ENCODE measurements around the gene MOGAT1. TPM values are rescaled to one million over a fixed set of nuclear protein-coding genes. Genes with fewer than 3 reads are reported as not detected.

MOGAT1 gene
- total and polyA plus RNA-seq, 2 of the 13 experiments (the other 11 are each of a cell fraction or from before 2014, with no cell fraction given), result 0.98 to 4.3 TPM

- Histone ChIP-seq H3K9ac (ENCODE audit: insufficient read depth, low read depth, low read length) (no peak overlapping the region), H2AFZ (ENCODE audit: low read length) (no peak overlapping the region), H4K20me1 (ENCODE audit: insufficient read depth, low read length) (no peaks in the 10 kb centered on the region), H3K27me3 (ENCODE audit: control insufficient read depth in 1 of 2, insufficient read depth in 2 of 2, low read length in 2 of 2) (no peaks in the 10 kb centered on the region), H3K4me2 (ENCODE audit: low read depth, low read length) (no peak overlapping the region), H3K9me3 (ENCODE audit: low read length) (no peaks in the 10 kb centered on the region), H3K27ac (ENCODE audit: extremely low read length, insufficient read depth, low read length) (no peak overlapping the region), H3K4me1 (ENCODE audit: insufficient read depth, low read length) (peaks cover 68% of the 10 kb centered on the region), H3K4me3 (replicated peaks in 1 of 3; ENCODE audit: insufficient read depth in 1 of 3, low read depth in 2 of 3, low read length in 3 of 3) (no peak overlapping the region), H3K79me2 (ENCODE audit: insufficient read depth, low read length) (no peaks in the 10 kb centered on the region), H3K36me3 (replicated peaks in 1 of 2; ENCODE audit: control insufficient read depth in 1 of 2, insufficient read depth in 2 of 2, low read length in 2 of 2) (no peaks in the 10 kb centered on the region)
- FAIRE-seq (no peak), DNase-seq (ENCODE audit: low spot score) (no peak), ATAC-seq (no peak)
- TF ChIP-seq DZIP1 (CRISPR knock-in tag; IDR thresholded peaks at IDR 0.05) (no peak), MTA1 (CRISPR knock-in tag; IDR thresholded peaks at IDR 0.05; ENCODE audit: borderline replicate concordance) (no peak), GLI4 (CRISPR knock-in tag; IDR thresholded peaks at IDR 0.05; ENCODE audit: borderline replicate concordance) (no peak), CENPX (CRISPR knock-in tag; IDR thresholded peaks at IDR 0.05) (0 out of 2 replicates have a peak, but pooled peaks have one; percentile 36), ZNF687 (CRISPR knock-in tag; IDR thresholded peaks at IDR 0.05) (no peak)
- intact Hi-C loops (cut with micrococcal nuclease; ENCODE audit: unreplicated experiment) (no loop called here), in situ Hi-C loops (cut with HindIII; ENCODE audit: extremely low pct_ligation_motif_present, low pct_unique_long_range_greater_than_20kb) (no loop called here)
- 95% methylated on average over 5 of the region's 5 CpGs for WGBS (ENCODE audit: low lambda C conversion rate)
- POLR2A ChIA-PET, result no interaction called here
- CTCF ChIA-PET (ENCODE audit: low intra/inter-chr PET ratio, low total read pairs), result no interaction called here
- no TSS peak for BruUV-seq (replicated peaks)
Measured at GRCh38 chr2:222730366-222730999, 59.0 kb downstream of the MOGAT1 start.

Measured in HepG2 (cell line).